ENCODE data around the gene PARVG.

DNA sequence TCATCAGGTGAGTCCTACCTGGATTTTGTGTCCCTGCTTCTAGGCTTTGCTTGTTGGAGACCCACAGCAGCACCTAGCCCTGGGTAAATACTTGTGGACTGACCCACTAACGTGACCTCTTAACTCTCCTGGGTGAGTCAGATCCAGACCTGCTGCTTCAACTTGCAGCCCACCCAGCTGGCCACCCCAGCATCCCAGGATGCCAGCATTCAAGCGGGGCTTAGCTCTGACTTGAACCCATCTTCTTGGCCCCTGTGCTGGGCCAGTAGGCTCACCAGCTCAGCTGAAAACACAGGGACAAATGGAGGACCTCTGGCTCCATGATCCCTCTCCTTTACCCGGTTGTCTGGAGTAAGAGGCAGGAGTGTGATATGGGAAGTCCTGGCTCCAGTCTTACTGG is 33.5 kb downstream of the PARVG start:
- TF ChIP-seq CTCF (IDR thresholded peaks at IDR 0.05) (no peak), POLR2AphosphoS5 (IDR thresholded peaks at IDR 0.05) (no peak), EP300 (IDR thresholded peaks at IDR 0.05; ENCODE audit: low read depth) (no peak), POLR2A (IDR thresholded peaks at IDR 0.05) (no peak)
